ENCODE measurements around the gene FBXO9. TPM values are rescaled to one million over a fixed set of nuclear protein-coding genes. Genes with fewer than 3 reads are reported as not detected.

FBXO9 gene
- total and polyA plus RNA-seq, 2 of the 8 experiments (the other 6 are each of a cell fraction or from before 2014, with no cell fraction given): 41.3 to 50.9 TPM

GRCh38 chr6:53038141-53038540 lies 27.1 kb upstream of the FBXO9 start:
- DNase-seq (ENCODE audit: low read depth in 1 of 2, low spot score in 2 of 2): no peak
- no peak overlapping the region for H4K5ac ChIP-seq (ENCODE audit: insufficient read length, low read depth, low read length)
- no peak overlapping the region for H3K56ac ChIP-seq (replicated peaks; ENCODE audit: insufficient read length, low read depth, low read length)
- H2BK5ac ChIP-seq (ENCODE audit: low read depth, low read length): no peak overlapping the region
- H2BK120ac ChIP-seq (replicated peaks; ENCODE audit: low read depth, low read length): no peak overlapping the region
- H3K23ac ChIP-seq (ENCODE audit: insufficient read length): no peak overlapping the region
- no peak overlapping the region for H3K4me3 ChIP-seq (ENCODE audit: extremely low read depth in 1 of 4, insufficient read depth in 2 of 4, low read depth in 3 of 4, low read length in 4 of 4)
- no peak for FAIRE-seq
- H2BK12ac ChIP-seq (ENCODE audit: low read depth, low read length): no peak overlapping the region
- no peak for TF ChIP-seq PHF8 (conservative IDR thresholded peaks at IDR 0.05; ENCODE audit: low read depth, low read length)
- no peak for TF ChIP-seq POLR2AphosphoS5 (IDR thresholded peaks at IDR 0.05; ENCODE audit: low read depth, low read length)
- no peak for TF ChIP-seq RAD21 (IDR thresholded peaks at IDR 0.05 in 1 of 2, conservative IDR thresholded peaks at IDR 0.05 in 1 of 2; ENCODE audit: low read depth in 2 of 2, low read length in 2 of 2)
- no peak for TF ChIP-seq NANOG (IDR thresholded peaks at IDR 0.05; ENCODE audit: insufficient read depth, low read depth, low read length, poor library complexity, severe bottlenecking)
- no peak for TF ChIP-seq SUZ12 (IDR thresholded peaks at IDR 0.05; ENCODE audit: low read length)
- no peak for TF ChIP-seq ASH2L (IDR thresholded peaks at IDR 0.05; ENCODE audit: low read length)
- TF ChIP-seq GABPA (IDR thresholded peaks at IDR 0.05; ENCODE audit: borderline replicate concordance, insufficient read depth, low read length): no peak
- TF ChIP-seq SP1 (IDR thresholded peaks at IDR 0.05; ENCODE audit: low read depth, low read length): no peak
- TF ChIP-seq SAP30 (IDR thresholded peaks at IDR 0.05; ENCODE audit: insufficient read depth, insufficient replicate concordance, low read length): no peak
- no peak for TF ChIP-seq KDM4A (IDR thresholded peaks at IDR 0.05; ENCODE audit: low read depth, low read length, severe bottlenecking)
- no peak for TF ChIP-seq EP300 (IDR thresholded peaks at IDR 0.05; ENCODE audit: borderline replicate concordance in 1 of 2, low read depth in 2 of 2, low read length in 2 of 2)
- TF ChIP-seq HDAC2 (IDR thresholded peaks at IDR 0.05; ENCODE audit: borderline replicate concordance in 1 of 2, low read depth in 2 of 2, low read length in 2 of 2): no peak
- no peak overlapping the region for H3K27ac ChIP-seq (ENCODE audit: low read depth, low read length)
- 58% methylated on average over 1 of the region's 1 CpG; no CpG with 5 or more reads in 1 of the 2 experiments for WGBS, 2 experiments (ENCODE audit: extremely low coverage in 1 of 2, insufficient coverage in 1 of 2, insufficient read length in 1 of 2, insufficient replicate concordance in 2 of 2, low coverage in 1 of 2, low lambda C conversion rate in 2 of 2, missing lambda C conversion rate in 1 of 2)
- ChIA-PET CTCF (ENCODE audit: partially characterized antibody) (interaction anchor here (0.5 to 0.6 kb wide), 2 partner anchors 317 to 347 kb away, joined by 3 read pairs; no protein-coding TSS in a partner anchor), POLR2A (ENCODE audit: partially characterized antibody) (no interaction called here)
- peaks cover 0 to 15% (median 5%) of the 10 kb centered on the region in 4 experiments; a peak in 5 of 8 replicates for H3K36me3 ChIP-seq (ENCODE audit: control insufficient read depth in 2 of 4, insufficient read depth in 4 of 4, low read length in 3 of 4)
- H3K4me2 ChIP-seq (ENCODE audit: insufficient read depth in 1 of 2, low read depth in 2 of 2, low read length in 2 of 2): no peak overlapping the region
- no peaks in the 10 kb centered on the region for H3K4me1 ChIP-seq (replicated peaks in 1 of 4; ENCODE audit: control insufficient read depth in 3 of 4, insufficient read depth in 4 of 4, low read length in 3 of 4)
- H3K23me2 ChIP-seq (ENCODE audit: low read depth, low read length): no peaks in the 10 kb centered on the region
- no peaks in the 10 kb centered on the region for H4K20me1 ChIP-seq (replicated peaks in 1 of 2; ENCODE audit: control insufficient read depth in 1 of 2, insufficient read depth in 2 of 2, low read length in 2 of 2)
- H2AK5ac ChIP-seq (ENCODE audit: low read depth, low read length): no peak overlapping the region
- H3K18ac ChIP-seq (ENCODE audit: extremely low read depth, low read length): no peak overlapping the region
- no peak overlapping the region for H4K8ac ChIP-seq (ENCODE audit: extremely low read depth, insufficient read depth, low read length)
- H2AFZ ChIP-seq (ENCODE audit: low read length): no peak overlapping the region
- H3K79me2 ChIP-seq (ENCODE audit: control insufficient read depth in 1 of 2, insufficient read depth in 2 of 2, low read length in 2 of 2): no peaks in the 10 kb centered on the region
- no peaks in the 10 kb centered on the region for H3K79me1 ChIP-seq (ENCODE audit: low read depth, low read length)
- H2BK15ac ChIP-seq (ENCODE audit: low read length): no peak overlapping the region
- H4K91ac ChIP-seq (replicated peaks; ENCODE audit: insufficient read length, low read length): no peak overlapping the region
- no peak overlapping the region for H2BK20ac ChIP-seq (ENCODE audit: low read length)
- H3K9me3 ChIP-seq (ENCODE audit: insufficient read depth in 2 of 2, low read depth in 1 of 2, low read length in 1 of 2): no peaks in the 10 kb centered on the region
- no peaks in the 10 kb centered on the region for H3K27me3 ChIP-seq (replicated peaks in 1 of 4; ENCODE audit: control insufficient read depth in 3 of 4, extremely low read depth in 1 of 4, insufficient read depth in 3 of 4, low read length in 3 of 4)
- H3K4ac ChIP-seq (replicated peaks; ENCODE audit: insufficient read length, low read depth, low read length): no peak overlapping the region
- no peak overlapping the region for H3K9ac ChIP-seq (replicated peaks in 1 of 4; ENCODE audit: extremely low read depth in 1 of 4, low read depth in 3 of 4, low read length in 3 of 4)
- no peak overlapping the region for H3K14ac ChIP-seq (ENCODE audit: insufficient read length)
